H1 (cell line): ENCODE data around the gene EPHA6. TPM values are rescaled to one million over a fixed set of nuclear protein-coding genes. Genes with fewer than 3 reads are reported as not detected.

Source experiments
- E2F6 ChIP-seq: IDR thresholded peaks from 2 replicates; pipeline ENCODE4 v1.6.1; 2012; ENCODE audit warnings: inconsistent platforms
- EP300 ChIP-seq, 2 experiments: IDR thresholded peaks; 1 replicate in 1 of 2; 2 replicates in 1 of 2; pipeline ENCODE4 v1.6.1; 2011 to 2012; ENCODE audit warnings: low read depth in 2 of 2, low read length in 2 of 2, mild to moderate bottlenecking in 2 of 2, borderline replicate concordance in 1 of 2, inconsistent platforms in 1 of 2, moderate library complexity in 1 of 2
- MAFK ChIP-seq: IDR thresholded peaks from 2 replicates; pipeline ENCODE4 v1.6.1; 2012; ENCODE audit warnings: low read depth, mild to moderate bottlenecking, improper control_type of control experiment, low read length
- POLR2A ChIP-seq, 2 experiments: IDR thresholded peaks; 1 replicate in 1 of 2; 2 replicates in 1 of 2; pipeline ENCODE4 v1.6.1; 2011; ENCODE audit warnings: low read depth in 2 of 2, low read length in 2 of 2, mild to moderate bottlenecking in 2 of 2; ENCODE audit errors: control extremely low read depth in 1 of 2
- RAD21 ChIP-seq, 2 experiments: IDR thresholded peaks in 1 of 2; conservative IDR thresholded peaks in 1 of 2; 2 replicates each; pipeline ENCODE4 v1.6.1; 2011; ENCODE audit warnings: low read depth in 2 of 2, low read length in 2 of 2, improper control_type of control experiment in 1 of 2, inconsistent platforms in 1 of 2, mild to moderate bottlenecking in 1 of 2, moderate library complexity in 1 of 2
- polyA plus RNA-seq, 7 experiments: library from polyadenylated mRNA; depleted of rRNA in 3 of 7; stranded (reverse) in 5 of 7; unstranded in 2 of 7; fragments of >200 nt in 5 of 7; fragments of 200-250 nt in 2 of 7; gene quantifications; 1 replicate in 5 of 7; 2 replicates in 1 of 7; 4 replicates in 1 of 7; pipeline versions ENCODE4 v1.2.1 to v1.2.3, GENCODE V29; 2011 to 2013; ENCODE audit warnings: missing spikeins in 2 of 7, mixed read lengths in 2 of 7
- total RNA-seq: library from RNA; stranded (reverse); fragmentation: NEBNext Ultra II Directional; extraction: Animal tissue kit (Norgen Biotek cat#: 25700); gene quantifications from 2 replicates; pipeline ENCODE4 v1.2.1, GENCODE V29; 2021
- TF ChIP-seq, protein P1 (sequence below): fragments of 300-600 bp; sonication (generic); IDR thresholded peaks from 2 replicates; pipeline ENCODE4 v1.7.1; 2012; ENCODE audit warnings: low read length, moderate library complexity, mild to moderate bottlenecking, inconsistent platforms; ENCODE audit not compliant: insufficient replicate concordance
- TF ChIP-seq, protein P2 (sequence below): IDR thresholded peaks from 2 replicates; pipeline ENCODE4 v1.6.1; 2011; ENCODE audit warnings: low read depth, mild to moderate bottlenecking, low read length; ENCODE audit not compliant: insufficient read depth

EPHA6 gene
- total and polyA plus RNA-seq, 2 of the 8 experiments (the other 6 are each of a cell fraction or from before 2014, with no cell fraction given) = 0.83 to 3.2 TPM

GRCh38 chr3:97686258-97686657, 871.9 kb downstream of the EPHA6 start (continued):
- TF ChIP-seq, protein P1, sequence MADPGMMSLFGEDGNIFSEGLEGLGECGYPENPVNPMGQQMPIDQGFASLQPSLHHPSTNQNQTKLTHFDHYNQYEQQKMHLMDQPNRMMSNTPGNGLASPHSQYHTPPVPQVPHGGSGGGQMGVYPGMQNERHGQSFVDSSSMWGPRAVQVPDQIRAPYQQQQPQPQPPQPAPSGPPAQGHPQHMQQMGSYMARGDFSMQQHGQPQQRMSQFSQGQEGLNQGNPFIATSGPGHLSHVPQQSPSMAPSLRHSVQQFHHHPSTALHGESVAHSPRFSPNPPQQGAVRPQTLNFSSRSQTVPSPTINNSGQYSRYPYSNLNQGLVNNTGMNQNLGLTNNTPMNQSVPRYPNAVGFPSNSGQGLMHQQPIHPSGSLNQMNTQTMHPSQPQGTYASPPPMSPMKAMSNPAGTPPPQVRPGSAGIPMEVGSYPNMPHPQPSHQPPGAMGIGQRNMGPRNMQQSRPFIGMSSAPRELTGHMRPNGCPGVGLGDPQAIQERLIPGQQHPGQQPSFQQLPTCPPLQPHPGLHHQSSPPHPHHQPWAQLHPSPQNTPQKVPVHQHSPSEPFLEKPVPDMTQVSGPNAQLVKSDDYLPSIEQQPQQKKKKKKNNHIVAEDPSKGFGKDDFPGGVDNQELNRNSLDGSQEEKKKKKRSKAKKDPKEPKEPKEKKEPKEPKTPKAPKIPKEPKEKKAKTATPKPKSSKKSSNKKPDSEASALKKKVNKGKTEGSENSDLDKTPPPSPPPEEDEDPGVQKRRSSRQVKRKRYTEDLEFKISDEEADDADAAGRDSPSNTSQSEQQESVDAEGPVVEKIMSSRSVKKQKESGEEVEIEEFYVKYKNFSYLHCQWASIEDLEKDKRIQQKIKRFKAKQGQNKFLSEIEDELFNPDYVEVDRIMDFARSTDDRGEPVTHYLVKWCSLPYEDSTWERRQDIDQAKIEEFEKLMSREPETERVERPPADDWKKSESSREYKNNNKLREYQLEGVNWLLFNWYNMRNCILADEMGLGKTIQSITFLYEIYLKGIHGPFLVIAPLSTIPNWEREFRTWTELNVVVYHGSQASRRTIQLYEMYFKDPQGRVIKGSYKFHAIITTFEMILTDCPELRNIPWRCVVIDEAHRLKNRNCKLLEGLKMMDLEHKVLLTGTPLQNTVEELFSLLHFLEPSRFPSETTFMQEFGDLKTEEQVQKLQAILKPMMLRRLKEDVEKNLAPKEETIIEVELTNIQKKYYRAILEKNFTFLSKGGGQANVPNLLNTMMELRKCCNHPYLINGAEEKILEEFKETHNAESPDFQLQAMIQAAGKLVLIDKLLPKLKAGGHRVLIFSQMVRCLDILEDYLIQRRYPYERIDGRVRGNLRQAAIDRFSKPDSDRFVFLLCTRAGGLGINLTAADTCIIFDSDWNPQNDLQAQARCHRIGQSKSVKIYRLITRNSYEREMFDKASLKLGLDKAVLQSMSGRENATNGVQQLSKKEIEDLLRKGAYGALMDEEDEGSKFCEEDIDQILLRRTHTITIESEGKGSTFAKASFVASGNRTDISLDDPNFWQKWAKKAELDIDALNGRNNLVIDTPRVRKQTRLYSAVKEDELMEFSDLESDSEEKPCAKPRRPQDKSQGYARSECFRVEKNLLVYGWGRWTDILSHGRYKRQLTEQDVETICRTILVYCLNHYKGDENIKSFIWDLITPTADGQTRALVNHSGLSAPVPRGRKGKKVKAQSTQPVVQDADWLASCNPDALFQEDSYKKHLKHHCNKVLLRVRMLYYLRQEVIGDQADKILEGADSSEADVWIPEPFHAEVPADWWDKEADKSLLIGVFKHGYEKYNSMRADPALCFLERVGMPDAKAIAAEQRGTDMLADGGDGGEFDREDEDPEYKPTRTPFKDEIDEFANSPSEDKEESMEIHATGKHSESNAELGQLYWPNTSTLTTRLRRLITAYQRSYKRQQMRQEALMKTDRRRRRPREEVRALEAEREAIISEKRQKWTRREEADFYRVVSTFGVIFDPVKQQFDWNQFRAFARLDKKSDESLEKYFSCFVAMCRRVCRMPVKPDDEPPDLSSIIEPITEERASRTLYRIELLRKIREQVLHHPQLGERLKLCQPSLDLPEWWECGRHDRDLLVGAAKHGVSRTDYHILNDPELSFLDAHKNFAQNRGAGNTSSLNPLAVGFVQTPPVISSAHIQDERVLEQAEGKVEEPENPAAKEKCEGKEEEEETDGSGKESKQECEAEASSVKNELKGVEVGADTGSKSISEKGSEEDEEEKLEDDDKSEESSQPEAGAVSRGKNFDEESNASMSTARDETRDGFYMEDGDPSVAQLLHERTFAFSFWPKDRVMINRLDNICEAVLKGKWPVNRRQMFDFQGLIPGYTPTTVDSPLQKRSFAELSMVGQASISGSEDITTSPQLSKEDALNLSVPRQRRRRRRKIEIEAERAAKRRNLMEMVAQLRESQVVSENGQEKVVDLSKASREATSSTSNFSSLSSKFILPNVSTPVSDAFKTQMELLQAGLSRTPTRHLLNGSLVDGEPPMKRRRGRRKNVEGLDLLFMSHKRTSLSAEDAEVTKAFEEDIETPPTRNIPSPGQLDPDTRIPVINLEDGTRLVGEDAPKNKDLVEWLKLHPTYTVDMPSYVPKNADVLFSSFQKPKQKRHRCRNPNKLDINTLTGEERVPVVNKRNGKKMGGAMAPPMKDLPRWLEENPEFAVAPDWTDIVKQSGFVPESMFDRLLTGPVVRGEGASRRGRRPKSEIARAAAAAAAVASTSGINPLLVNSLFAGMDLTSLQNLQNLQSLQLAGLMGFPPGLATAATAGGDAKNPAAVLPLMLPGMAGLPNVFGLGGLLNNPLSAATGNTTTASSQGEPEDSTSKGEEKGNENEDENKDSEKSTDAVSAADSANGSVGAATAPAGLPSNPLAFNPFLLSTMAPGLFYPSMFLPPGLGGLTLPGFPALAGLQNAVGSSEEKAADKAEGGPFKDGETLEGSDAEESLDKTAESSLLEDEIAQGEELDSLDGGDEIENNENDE = no peak
- TF ChIP-seq POLR2A (IDR thresholded peaks at IDR 0.05; ENCODE audit: control extremely low read depth in 1 of 2, low read depth in 2 of 2, low read length in 2 of 2) = no peak
- TF ChIP-seq, protein P2, sequence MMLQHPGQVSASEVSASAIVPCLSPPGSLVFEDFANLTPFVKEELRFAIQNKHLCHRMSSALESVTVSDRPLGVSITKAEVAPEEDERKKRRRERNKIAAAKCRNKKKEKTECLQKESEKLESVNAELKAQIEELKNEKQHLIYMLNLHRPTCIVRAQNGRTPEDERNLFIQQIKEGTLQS = no peak
- no peak for TF ChIP-seq E2F6
- TF ChIP-seq RAD21 (IDR thresholded peaks at IDR 0.05 in 1 of 2, conservative IDR thresholded peaks at IDR 0.05 in 1 of 2; ENCODE audit: low read depth in 2 of 2, low read length in 2 of 2) = no peak
- no peak for TF ChIP-seq EP300 (IDR thresholded peaks at IDR 0.05; ENCODE audit: borderline replicate concordance in 1 of 2, low read depth in 2 of 2, low read length in 2 of 2)
- TF ChIP-seq MAFK = no peak
